Progenitor cell of endocrine pancreas (in vitro differentiated cells): ENCODE data around the gene ANKRD60. TPM values are rescaled to one million over a fixed set of nuclear protein-coding genes. Genes with fewer than 3 reads are reported as not detected.

Source experiments
- DNase-seq: peaks from one replicate; pipeline ENCODE4 v3.0.0; 2021; ENCODE audit warnings: low spot score; ENCODE audit not compliant: unreplicated experiment
- H3K27ac Mint-ChIP-seq: 2 replicates; pipeline ENCODE4 v1.8.0; 2021; ENCODE audit warnings: mild to moderate bottlenecking, moderate library complexity, mixed read lengths
- H3K27me3 Mint-ChIP-seq: 2 replicates; pipeline ENCODE4 v1.8.0; 2021; ENCODE audit warnings: mixed read lengths
- H3K36me3 Mint-ChIP-seq: 2 replicates; pipeline ENCODE4 v1.8.0; 2022; ENCODE audit warnings: mixed read lengths; ENCODE audit not compliant: insufficient read depth
- H3K4me1 Mint-ChIP-seq: 2 replicates; pipeline ENCODE4 v1.8.0; 2021; ENCODE audit warnings: low read depth, mixed read lengths
- H3K4me3 Mint-ChIP-seq: 2 replicates; pipeline ENCODE4 v1.8.0; 2021; ENCODE audit warnings: low read depth, mild to moderate bottlenecking, moderate library complexity, mixed read lengths
- H3K9me3 Mint-ChIP-seq: 2 replicates; pipeline ENCODE4 v1.8.0; 2021; ENCODE audit warnings: low read depth, mixed read lengths
- CTCF ChIP-seq: fragments of 200-600 bp; sonication (generic); IDR thresholded peaks from one replicate; pipeline ENCODE4 v1.5.0; 2021; ENCODE audit warnings: antibody characterized with exemption, mild to moderate bottlenecking; ENCODE audit not compliant: unreplicated experiment
- total RNA-seq: library from RNA; stranded (reverse); gene quantifications from 2 replicates; pipeline ENCODE4 v1.2.1, GENCODE V29; 2021

Gene ANKRD60
- total RNA-seq, 1 donor from 2014 or later: not detected

- peaks cover 19% of the 10 kb centered on the region for H3K27me3 Mint-ChIP-seq
- DNase-seq: no peak
- no peak for TF ChIP-seq CTCF
- H3K27ac Mint-ChIP-seq: no peak overlapping the region
- H3K4me3 Mint-ChIP-seq: no peak overlapping the region
- no peaks in the 10 kb centered on the region for H3K9me3 Mint-ChIP-seq
- peaks cover 2% of the 10 kb centered on the region for H3K4me1 Mint-ChIP-seq
- peaks cover 4% of the 10 kb centered on the region for H3K36me3 Mint-ChIP-seq
Measured at GRCh38 chr20:58238490-58238889, 10.0 kb upstream of the ANKRD60 start.

GRCh38 chr20:58237318-58238132 is 9.1 kb upstream of the ANKRD60 start:
- peaks cover 4% of the 10 kb centered on the region for H3K36me3 Mint-ChIP-seq
- H3K4me1 Mint-ChIP-seq: peaks cover 2% of the 10 kb centered on the region
- H3K27me3 Mint-ChIP-seq: peaks cover 19% of the 10 kb centered on the region
- no peaks in the 10 kb centered on the region for H3K9me3 Mint-ChIP-seq
- no peak overlapping the region for H3K27ac Mint-ChIP-seq
- no peak for DNase-seq
- TF ChIP-seq CTCF: no peak
- no peak overlapping the region for H3K4me3 Mint-ChIP-seq

- no peak overlapping the region for H3K27ac Mint-ChIP-seq
- H3K36me3 Mint-ChIP-seq: peaks cover 4% of the 10 kb centered on the region
- no peaks in the 10 kb centered on the region for H3K9me3 Mint-ChIP-seq
- peaks cover 2% of the 10 kb centered on the region for H3K4me1 Mint-ChIP-seq
- peaks cover 19% of the 10 kb centered on the region for H3K27me3 Mint-ChIP-seq
- peak overlapping the region; percentile 52 for H3K4me3 Mint-ChIP-seq
- peak; percentile 96 for TF ChIP-seq CTCF
- DNase-seq: peak; percentile 68
Measured at GRCh38 chr20:58236612-58237317, 8.3 kb upstream of the ANKRD60 start.

- DNase-seq: no peak
- Mint-ChIP-seq H3K4me3 (no peak overlapping the region), H3K9me3 (no peaks in the 10 kb centered on the region), H3K27me3 (peaks cover 30% of the 10 kb centered on the region), H3K27ac (no peak overlapping the region), H3K4me1 (peaks cover 2% of the 10 kb centered on the region), H3K36me3 (peaks cover 4% of the 10 kb centered on the region)
- no peak for TF ChIP-seq CTCF
Measured at GRCh38 chr20:58235010-58235409, 6.6 kb upstream of the ANKRD60 start.

- peak; percentile 42 for DNase-seq
- Mint-ChIP-seq H3K9me3 (no peaks in the 10 kb centered on the region), H3K36me3 (peaks cover 3% of the 10 kb centered on the region), H3K27ac (no peak overlapping the region), H3K4me1 (peaks cover 7% of the 10 kb centered on the region), H3K4me3 (no peak overlapping the region), H3K27me3 (peaks cover 40% of the 10 kb centered on the region)
- peak; percentile 63 for TF ChIP-seq CTCF
Measured at GRCh38 chr20:58233881-58234528, 5.6 kb upstream of the ANKRD60 start.
